Right cardiac atrium (tissue), 5 donors: Measurements from ENCODE around the gene TMEM168. TPM values are rescaled to one million over a fixed set of nuclear protein-coding genes. Genes with fewer than 3 reads are reported as not detected.

ENCODE experiments used
- ATAC-seq, 2 donors: fragments of 200-7000 bp; cut with Tn5 transposase; one replicate each; pipeline versions ENCODE4 v1.8.0 to v1.9.1; 2020; ENCODE audit warnings: moderate library complexity in 2 of 2, mild to moderate bottlenecking in 1 of 2
- DNase-seq, 3 donors: peaks; one replicate each; pipeline ENCODE4 v3.0.0-alpha.2; 2020
- H3K27ac ChIP-seq: one replicate; pipeline ENCODE4 v1.5.1; 2013; ENCODE audit warnings: mild to moderate bottlenecking, low read length, control low read depth, moderate library complexity
- H3K27me3 ChIP-seq: one replicate; pipeline ENCODE4 v1.6.1; 2013; ENCODE audit not compliant: control insufficient read depth, insufficient read depth
- H3K4me1 ChIP-seq: one replicate; pipeline ENCODE4 v1.6.1; 2013; ENCODE audit warnings: low read length; ENCODE audit not compliant: control insufficient read depth, insufficient read depth
- H3K4me3 ChIP-seq: one replicate; pipeline ENCODE4 v1.5.1; 2013; ENCODE audit warnings: low read length, control low read depth
- H3K9me3 ChIP-seq: one replicate; pipeline ENCODE4 v1.6.1; 2013; ENCODE audit warnings: low read length; ENCODE audit not compliant: control insufficient read depth
- WGBS: extraction: QIAGEN DNeasy Blood & Tissue Kit; methylation state at CpG from one replicate; pipeline ENCODE4 v1.1.7; 2013; 5-methylcytosine and 5-hydroxymethylcytosine counted together
- intact Hi-C, 4 donors: fragments of 100-400 bp; cut with DNase I; formaldehyde crosslinking; loops; one replicate each; pipeline versions ENCODE4 v1.11.0 to v1.14.0; 2022 to 2023
- polyA plus RNA-seq: library from polyadenylated mRNA; stranded (reverse); fragments of 200-250 nt; gene quantifications from one replicate; pipeline ENCODE4 v1.2.3, GENCODE V29; 2013
- total RNA-seq, 4 donors: library from RNA; stranded (reverse); fragmentation: NEBNext Ultra II Directional; extraction: Animal tissue kit (Norgen Biotek cat#: 25700); gene quantifications; one replicate each; pipeline ENCODE4 v1.2.1, GENCODE V29; 2021
- donor health status: healthy with polysubstance abuse.
- donor health status: DM: no; HTN: yes; CAD: no.
- donor health status: DM: no; HTN: no; CAD: no.
- donor health status: DM: no; HTN: yes; CAD: no; lungs with severe emphysema.
- donor health status: DM: yes; HTN: yes; CAD: no.

Gene TMEM168
- total and polyA plus RNA-seq, 5 donors, result 11.0 to 35.5 (median 19.6) TPM

DNA sequence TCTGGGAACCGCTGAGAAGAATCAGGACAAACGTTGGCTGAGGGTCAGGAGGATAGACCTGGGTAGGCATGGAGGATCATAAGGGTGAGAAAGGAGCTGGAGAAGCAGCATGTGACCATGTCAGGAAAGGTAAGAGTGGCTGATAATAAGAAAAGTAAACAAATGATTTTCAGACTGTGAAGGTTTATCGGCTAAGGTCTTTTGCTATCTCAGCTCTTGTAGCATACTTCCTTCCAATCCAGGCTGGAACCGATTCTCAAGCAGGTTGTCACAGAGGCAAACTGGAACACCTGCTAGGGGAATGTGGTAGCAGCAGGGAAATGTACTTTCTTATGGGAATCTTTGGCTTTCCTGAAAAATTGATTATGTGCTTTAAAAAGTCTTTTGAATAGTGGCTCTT, 74.7 kb downstream of the TMEM168 start:
- Histone ChIP-seq H3K4me3 (no peak overlapping the region), H3K27me3 (no peaks in the 10 kb centered on the region), H3K27ac (no peak overlapping the region), H3K4me1 (no peaks in the 10 kb centered on the region), H3K9me3 (no peaks in the 10 kb centered on the region)
- ATAC-seq, result no peak
- intact Hi-C loops, result no loop called here
- 74% methylated on average over 4 of the region's 4 CpGs for WGBS
- no peak for DNase-seq

GRCh38 chr7:112714917-112715316, 75.3 kb downstream of the TMEM168 start:
- intact Hi-C loops, result no loop called here
- Histone ChIP-seq H3K27ac (no peak overlapping the region), H3K4me3 (no peak overlapping the region), H3K4me1 (no peaks in the 10 kb centered on the region), H3K27me3 (no peaks in the 10 kb centered on the region), H3K9me3 (no peaks in the 10 kb centered on the region)
- WGBS, result 90% methylated on average over 2 of the region's 2 CpGs
- ATAC-seq (no peak), DNase-seq (no peak)
